NCI-H1417 (cell line): ENCODE data around the gene NDOR1.
A peak's percentile ranks its signal among the peaks of the same experiment; 100 is the strongest.
"Not testable (repeated sequence)": the region's sequence is repeated elsewhere in the genome, so short reads cannot be mapped to it uniquely, and the experiment has no call there.

Experiments used
- DNase-seq, 3 experiments: peaks; one replicate each; lab custom pipeline; 2025; lab: John Stamatoyannopoulos, UW

NDOR1 gene

DNA sequence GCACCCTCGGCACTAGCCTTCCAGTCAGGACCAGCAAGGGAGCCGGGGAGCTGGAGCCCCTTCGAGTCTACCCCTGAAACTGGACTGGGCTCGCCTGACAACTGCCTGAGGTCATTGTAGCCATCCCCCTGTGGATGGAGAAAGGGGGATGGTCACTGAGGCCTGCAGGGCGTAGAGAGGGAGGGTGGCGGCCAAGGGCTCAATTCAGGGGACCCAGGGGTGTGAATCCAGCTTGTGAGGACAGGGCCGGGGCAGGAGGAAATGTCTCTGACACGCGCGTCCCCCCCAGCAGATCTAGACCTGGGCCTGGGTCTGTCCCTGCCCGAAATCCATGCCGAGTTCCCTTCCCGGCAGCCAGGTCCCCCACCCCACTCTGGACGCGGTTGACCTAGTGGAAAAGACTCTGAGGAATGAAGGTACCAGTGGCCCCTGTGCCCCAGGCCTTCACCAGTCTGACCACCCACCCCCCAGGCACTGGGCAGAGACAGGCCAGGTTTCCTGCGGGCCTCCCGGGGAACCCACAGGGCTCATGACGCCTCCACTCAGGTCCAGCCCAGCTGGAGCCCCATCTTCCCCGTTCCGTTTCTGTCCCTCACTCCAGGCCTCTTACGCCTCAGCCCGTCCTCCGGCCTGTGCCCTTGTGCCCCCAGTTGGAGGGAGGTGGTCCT is 26.0 kb downstream of the NDOR1 start:
- DNase-seq = no peak

DNA sequence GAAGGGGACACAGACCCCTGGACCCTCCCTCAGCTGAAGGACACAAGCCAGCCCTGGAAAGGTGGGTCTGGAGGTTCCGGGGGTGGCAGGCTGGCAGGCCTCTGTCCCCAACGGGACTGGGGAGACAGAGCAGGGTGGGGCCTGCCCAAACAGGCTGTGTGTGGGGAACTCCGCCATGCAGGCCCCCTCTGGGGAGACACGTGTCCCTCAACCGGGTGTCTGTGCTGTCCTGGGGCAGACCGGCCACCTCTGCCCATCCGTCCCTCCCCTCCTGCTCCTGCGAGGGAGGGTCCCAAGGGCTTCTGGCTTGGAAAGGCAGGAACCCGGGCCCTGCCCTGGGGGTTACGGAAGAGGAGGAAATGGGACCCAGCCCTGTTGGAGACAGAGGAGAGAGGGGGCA is 26.6 kb downstream of the NDOR1 start:
- DNase-seq = no peak

DNA sequence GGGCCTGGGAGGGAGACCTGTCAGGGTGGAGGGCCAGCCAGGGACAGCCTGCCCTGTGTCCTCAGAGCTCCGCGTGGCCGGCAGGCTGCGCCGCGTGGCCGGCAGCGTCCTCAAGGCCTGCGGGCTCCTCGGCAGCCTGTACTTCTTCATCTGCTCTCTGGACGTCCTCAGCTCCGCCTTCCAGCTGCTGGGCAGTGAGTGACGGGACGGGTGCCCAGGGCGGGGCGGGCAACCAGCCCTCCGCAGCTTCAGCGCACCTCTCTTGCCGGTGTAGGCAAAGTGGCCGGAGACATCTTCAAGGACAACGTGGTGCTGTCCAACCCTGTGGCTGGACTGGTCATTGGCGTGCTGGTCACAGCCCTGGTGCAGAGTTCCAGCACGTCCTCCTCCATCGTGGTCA is 27.0 kb downstream of the NDOR1 start:
- no peak for DNase-seq

- DNase-seq = peak in 2 of 3 experiments; percentile 64 to 66
Measured at GRCh38 chr9:137233143-137233980, 27.9 kb downstream of the NDOR1 start.

- DNase-seq = peak in 2 of 3 experiments; percentile 53 to 71
Measured at GRCh38 chr9:137234055-137234697, 28.7 kb downstream of the NDOR1 start.

- no peak for DNase-seq
Measured at GRCh38 chr9:137234758-137235423, 29.4 kb downstream of the NDOR1 start.

GRCh38 chr9:137235424-137236237 is 30.1 kb downstream of the NDOR1 start:
- no peak for DNase-seq

GRCh38 chr9:137236238-137236935 is 30.9 kb downstream of the NDOR1 start:
- peak; percentile 68 to 91 (median 80) for DNase-seq

DNA sequence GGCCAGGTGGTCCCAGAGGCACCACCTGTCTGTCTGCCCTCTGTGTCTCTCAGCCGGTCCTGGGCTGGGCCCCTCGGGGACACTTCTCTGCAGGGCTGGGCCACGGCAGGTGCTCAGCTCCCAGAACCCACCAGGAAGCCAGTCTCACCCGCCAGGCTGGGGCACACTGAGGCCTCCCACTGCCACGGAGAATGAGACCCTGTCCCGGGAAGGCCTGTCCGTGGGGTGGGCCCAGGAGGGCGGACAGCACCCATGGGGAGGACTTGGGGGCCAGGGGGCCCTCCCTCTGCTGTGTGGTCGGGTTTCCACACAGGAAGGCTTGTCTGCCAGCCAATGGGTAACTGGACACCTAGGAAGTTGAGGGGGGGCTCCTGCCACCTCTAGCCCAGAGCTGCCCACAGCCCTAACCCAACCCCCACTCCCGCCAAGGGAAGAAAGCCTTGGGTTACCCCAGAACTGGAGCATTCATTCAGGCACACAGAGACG is 31.5 kb downstream of the NDOR1 start:
- peak in 1 of 3 experiments; percentile 23 for DNase-seq

- peak; percentile 40 to 80 (median 64) for DNase-seq
Measured at GRCh38 chr9:137237759-137238726, 32.5 kb downstream of the NDOR1 start.

- DNase-seq = not testable (repeated sequence)
Measured at GRCh38 chr9:137239541-137240200, 34.2 kb downstream of the NDOR1 start.

DNA sequence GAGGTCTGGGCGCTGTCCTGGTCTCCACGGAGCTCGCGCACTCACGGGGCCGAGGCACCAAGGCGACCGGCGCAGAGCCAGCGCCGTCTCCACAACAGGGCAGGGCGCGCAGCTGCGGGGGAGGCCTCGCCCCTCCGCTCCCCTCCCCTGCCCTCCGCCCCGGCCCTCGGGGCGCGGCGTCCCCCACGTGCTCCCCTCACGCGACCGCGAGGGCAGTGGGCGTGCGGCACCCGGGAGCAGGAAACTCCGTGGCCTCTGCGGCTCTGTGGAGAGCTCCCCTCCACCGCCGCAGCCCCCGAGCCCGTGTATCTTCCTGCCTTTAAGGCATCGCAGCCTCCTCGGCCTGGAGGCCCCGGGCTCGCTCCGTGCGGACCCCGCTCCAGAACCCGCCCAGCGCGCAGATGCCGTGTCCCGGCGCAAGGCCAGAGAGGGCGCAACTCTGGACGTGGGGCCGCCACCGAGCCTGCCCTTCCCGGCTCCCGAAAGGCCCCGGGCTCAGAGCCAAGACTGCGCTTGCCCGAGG is 34.9 kb downstream of the NDOR1 start:
- peak; percentile 49 to 97 (median 94) for DNase-seq

GRCh38 chr9:137240841-137241489 is 35.5 kb downstream of the NDOR1 start, which contains the start of gene TUBB4B:
TSS of gene TUBB4B (plus strand) at chr9:137241287. CDS start at chr9:137241361, 74 bp downstream.
- peak; percentile 94 to 100 (median 100) for DNase-seq

DNA sequence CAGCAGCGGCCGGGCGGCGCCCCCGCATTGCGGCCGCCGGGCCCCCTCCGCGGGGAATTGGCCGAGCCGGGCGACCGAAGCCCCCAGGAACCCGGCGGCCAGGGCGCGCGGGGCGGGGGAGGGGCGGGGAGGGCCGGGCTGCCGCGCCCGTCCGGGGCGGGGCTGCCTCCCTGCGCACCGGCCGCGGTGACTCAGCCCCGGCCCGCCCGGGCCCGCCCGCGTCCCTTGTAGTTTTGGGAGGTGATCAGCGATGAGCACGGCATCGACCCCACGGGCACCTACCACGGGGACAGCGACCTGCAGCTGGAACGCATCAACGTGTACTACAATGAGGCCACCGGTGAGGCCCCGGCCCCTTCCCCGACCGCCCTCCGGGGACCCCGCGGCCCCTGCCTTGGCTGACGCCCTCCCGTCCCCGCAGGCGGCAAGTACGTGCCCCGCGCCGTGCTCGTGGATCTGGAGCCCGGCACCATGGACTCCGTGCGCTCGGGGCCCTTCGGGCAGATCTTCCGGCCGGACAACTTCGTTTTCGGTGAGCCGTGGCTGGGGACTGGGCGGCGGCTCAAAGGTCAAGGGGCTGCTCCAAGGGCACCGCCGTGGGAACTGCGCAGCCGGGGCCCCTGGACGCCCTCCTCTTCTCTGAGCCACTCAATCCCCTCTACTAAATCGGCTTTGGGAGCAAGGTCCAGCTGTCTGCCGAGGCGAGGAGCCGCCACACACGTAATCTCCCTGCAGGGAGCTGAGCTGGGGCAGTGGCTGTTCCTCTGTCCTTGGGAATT is 36.2 kb downstream of the NDOR1 start:
- DNase-seq = peak in 2 of 3 experiments; percentile 45 to 72

DNA sequence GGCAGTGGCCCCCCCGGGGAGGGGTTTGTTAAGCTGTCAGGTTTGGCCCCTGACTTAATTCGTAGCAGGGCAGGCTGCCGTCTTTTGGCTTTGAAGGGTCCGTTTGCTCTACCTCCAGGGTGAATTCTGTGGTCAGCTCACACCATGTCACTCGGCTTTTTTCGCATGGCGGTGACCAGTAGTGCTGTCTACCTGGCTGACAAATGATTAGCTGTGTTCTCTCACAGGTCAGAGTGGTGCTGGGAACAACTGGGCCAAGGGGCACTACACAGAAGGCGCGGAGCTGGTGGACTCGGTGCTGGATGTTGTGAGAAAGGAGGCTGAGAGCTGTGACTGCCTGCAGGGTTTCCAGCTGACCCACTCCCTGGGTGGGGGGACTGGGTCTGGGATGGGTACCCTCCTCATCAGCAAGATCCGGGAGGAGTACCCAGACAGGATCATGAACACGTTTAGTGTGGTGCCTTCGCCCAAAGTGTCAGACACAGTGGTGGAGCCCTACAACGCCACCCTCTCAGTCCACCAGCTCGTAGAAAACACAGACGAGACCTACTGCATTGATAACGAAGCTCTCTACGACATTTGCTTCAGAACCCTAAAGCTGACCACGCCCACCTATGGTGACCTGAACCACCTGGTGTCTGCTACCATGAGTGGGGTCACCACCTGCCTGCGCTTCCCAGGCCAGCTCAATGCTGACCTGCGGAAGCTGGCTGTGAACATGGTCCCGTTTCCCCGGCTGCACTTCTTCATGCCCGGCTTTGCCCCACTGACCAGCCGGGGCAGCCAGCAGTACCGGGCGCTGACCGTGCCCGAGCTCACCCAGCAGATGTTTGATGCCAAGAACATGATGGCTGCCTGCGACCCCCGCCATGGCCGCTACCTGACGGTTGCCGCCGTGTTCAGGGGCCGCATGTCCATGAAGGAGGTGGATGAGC is 37.0 kb downstream of the NDOR1 start:
- peak in 1 of 3 experiments; percentile 55 for DNase-seq

DNA sequence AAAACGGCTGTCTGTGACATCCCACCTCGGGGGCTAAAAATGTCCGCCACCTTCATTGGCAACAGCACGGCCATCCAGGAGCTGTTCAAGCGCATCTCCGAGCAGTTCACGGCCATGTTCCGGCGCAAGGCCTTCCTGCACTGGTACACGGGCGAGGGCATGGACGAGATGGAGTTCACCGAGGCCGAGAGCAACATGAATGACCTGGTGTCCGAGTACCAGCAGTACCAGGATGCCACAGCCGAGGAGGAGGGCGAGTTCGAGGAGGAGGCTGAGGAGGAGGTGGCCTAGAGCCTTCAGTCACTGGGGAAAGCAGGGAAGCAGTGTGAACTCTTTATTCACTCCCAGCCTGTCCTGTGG is 37.7 kb downstream of the NDOR1 start:
- peak in 1 of 3 experiments; percentile 48 for DNase-seq
